Thoracic aorta (tissue), 2 donors: Measurements from ENCODE around the gene FTL. TPM values are rescaled to one million over a fixed set of nuclear protein-coding genes. Genes with fewer than 3 reads are reported as not detected.

Experiments
- ATAC-seq: fragments of 150-250 bp; one replicate; pipeline ENCODE4 v1.8.0; 2017; ENCODE audit warnings: low read depth; ENCODE audit not compliant: insufficient number of reproducible peaks, low FRiP score
- DNase-seq: peaks from one replicate; pipeline ENCODE4 v3.0.0-alpha.2; 2020; ENCODE audit warnings: low spot score
- H3K27ac ChIP-seq, 2 donors: fragments of 200-600 bp; sonication (generic); 1 replicate in 1 of 2; 2 replicates in 1 of 2; pipeline ENCODE4 v1.5.1; 2016; ENCODE audit warnings: mild to moderate bottlenecking in 2 of 2, moderate library complexity in 2 of 2
- H3K27me3 ChIP-seq: fragments of 200-600 bp; sonication (generic); replicated peaks from 2 replicates; pipeline ENCODE4 v1.6.0; 2016; ENCODE audit warnings: mild to moderate bottlenecking; ENCODE audit not compliant: insufficient read depth
- H3K36me3 ChIP-seq: fragments of 200-600 bp; sonication (generic); one replicate; pipeline ENCODE4 v1.5.1; 2016
- H3K4me1 ChIP-seq, 2 donors: fragments of 200-600 bp; sonication (generic); 1 replicate in 1 of 2; 2 replicates in 1 of 2; pipeline versions ENCODE4 v1.5.1 to v1.6.0; 2016; ENCODE audit warnings: low read depth in 2 of 2, mild to moderate bottlenecking in 1 of 2; ENCODE audit not compliant: control insufficient read depth in 1 of 2
- H3K4me3 ChIP-seq: fragments of 200-600 bp; sonication (generic); 2 replicates; pipeline ENCODE4 v1.5.1; 2016; ENCODE audit warnings: mild to moderate bottlenecking
- H3K9me3 ChIP-seq: fragments of 200-600 bp; sonication (generic); 2 replicates; pipeline ENCODE4 v1.5.1; 2016
- total RNA-seq, 2 donors: library from RNA; depleted of rRNA; stranded (reverse); fragments of >200 nt; gene quantifications; one replicate each; pipeline versions ENCODE4 v1.1.0 to v1.2.3, GENCODE V29; 2016
- TF ChIP-seq, protein P1 (sequence below): fragments of 200-600 bp; sonication (generic); IDR thresholded peaks from one replicate; pipeline ENCODE4 v1.5.1; 2019; ENCODE audit warnings: antibody characterized with exemption

The FTL gene
- total RNA-seq, 2 donors from 2014 or later = 3,403 to 7,108 TPM

DNA sequence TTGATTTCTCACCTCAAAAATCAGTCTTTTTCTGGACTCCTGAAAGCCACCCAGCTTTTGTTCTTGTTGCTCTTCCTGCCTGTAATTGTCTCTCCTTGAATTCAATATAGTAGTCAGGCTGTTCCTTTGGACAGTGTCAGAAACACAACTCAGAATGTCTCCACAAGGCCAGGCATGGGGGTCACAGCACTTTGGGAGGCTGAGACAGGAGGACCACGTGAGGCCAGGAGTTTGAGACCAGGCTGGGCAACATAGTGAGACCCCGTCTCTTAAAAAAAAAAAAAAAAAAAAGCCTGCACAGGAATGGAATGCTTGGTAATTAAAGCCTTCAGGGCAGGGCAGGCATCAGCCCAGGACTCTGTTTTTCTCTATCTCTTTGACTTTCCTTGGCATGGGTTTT lies 19.3 kb upstream of the FTL start:
- Histone ChIP-seq H3K4me3 (no peak overlapping the region), H3K27ac (no peak overlapping the region), H3K36me3 (no peaks in the 10 kb centered on the region), H3K27me3 (no peaks in the 10 kb centered on the region), H3K9me3 (peaks cover 4% of the 10 kb centered on the region), H3K4me1 (no peaks in the 10 kb centered on the region)
- ATAC-seq (no peak), DNase-seq (no peak)
- TF ChIP-seq, protein P1, sequence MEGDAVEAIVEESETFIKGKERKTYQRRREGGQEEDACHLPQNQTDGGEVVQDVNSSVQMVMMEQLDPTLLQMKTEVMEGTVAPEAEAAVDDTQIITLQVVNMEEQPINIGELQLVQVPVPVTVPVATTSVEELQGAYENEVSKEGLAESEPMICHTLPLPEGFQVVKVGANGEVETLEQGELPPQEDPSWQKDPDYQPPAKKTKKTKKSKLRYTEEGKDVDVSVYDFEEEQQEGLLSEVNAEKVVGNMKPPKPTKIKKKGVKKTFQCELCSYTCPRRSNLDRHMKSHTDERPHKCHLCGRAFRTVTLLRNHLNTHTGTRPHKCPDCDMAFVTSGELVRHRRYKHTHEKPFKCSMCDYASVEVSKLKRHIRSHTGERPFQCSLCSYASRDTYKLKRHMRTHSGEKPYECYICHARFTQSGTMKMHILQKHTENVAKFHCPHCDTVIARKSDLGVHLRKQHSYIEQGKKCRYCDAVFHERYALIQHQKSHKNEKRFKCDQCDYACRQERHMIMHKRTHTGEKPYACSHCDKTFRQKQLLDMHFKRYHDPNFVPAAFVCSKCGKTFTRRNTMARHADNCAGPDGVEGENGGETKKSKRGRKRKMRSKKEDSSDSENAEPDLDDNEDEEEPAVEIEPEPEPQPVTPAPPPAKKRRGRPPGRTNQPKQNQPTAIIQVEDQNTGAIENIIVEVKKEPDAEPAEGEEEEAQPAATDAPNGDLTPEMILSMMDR = no peak

DNA sequence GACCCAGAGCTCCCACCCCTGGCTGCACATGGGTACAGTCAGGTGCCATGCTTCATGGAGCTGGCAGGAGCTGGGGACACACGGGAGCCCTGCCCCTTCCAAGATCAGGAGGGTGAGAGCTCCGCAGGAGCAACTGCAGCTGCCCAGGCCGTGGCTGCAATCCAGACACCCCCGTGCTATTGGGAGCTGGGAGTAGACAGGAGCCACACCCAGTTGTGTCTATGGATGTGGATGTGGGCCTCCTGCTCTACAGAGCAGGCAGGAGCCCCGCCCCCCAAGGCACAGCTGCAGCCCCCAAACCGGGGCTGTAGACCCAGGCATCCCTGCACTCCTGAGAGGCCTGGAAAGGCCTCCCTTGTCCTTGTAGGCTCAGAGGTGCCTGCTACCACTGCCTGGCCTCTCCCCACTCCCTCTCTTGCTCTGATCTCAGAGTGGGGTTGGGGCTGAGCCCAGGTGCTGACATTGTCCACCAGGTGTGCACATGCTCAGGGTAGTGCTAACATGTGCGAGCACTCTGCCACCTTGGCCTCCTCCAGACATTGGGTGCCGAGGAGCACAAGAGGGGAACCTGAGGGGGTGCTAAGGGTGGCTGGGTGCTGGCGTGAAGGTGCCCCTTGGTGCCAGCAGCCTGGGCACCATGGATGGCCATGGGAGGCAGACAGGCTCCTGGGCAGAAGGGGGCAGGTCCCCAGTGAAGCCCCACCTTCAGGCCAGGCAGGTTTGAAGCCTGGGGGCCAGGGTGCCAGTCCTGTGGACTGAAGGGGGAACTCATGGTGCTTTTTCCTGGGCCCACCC lies 18.4 kb upstream of the FTL start:
- ATAC-seq = no peak
- no peaks in the 10 kb centered on the region for H3K36me3 ChIP-seq

DNA sequence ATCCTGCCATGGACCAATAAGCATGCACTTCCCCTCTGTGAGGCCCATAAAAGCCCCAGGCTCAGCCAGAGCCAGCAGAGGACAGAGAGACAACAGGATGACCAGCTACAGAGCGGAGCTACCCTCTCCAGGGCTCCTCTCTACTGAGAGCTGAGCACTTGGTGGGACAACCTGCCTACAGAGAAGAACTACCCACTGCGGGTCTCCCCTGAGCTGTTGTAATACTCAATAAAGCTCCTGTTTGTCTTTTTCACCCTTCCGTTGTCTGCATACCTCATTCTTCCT lies 17.9 kb upstream of the FTL start:
- Histone ChIP-seq H3K4me1 (no peaks in the 10 kb centered on the region), H3K27ac (no peak overlapping the region), H3K4me3 (no peak overlapping the region), H3K27me3 (no peaks in the 10 kb centered on the region), H3K9me3 (no peaks in the 10 kb centered on the region), H3K36me3 (no peaks in the 10 kb centered on the region)
- no peak for ATAC-seq
- TF ChIP-seq, protein P1 = no peak
- DNase-seq = no peak

More for the DNA sequence above, 18.4 kb upstream of the FTL start:
- TF ChIP-seq, protein P1 = no peak
- no peak overlapping the region for H3K4me3 ChIP-seq
- no peak for DNase-seq
- H3K27ac ChIP-seq = no peak overlapping the region
- H3K27me3 ChIP-seq = no peaks in the 10 kb centered on the region
- no peaks in the 10 kb centered on the region for H3K4me1 ChIP-seq
- H3K9me3 ChIP-seq = no peaks in the 10 kb centered on the region

DNA sequence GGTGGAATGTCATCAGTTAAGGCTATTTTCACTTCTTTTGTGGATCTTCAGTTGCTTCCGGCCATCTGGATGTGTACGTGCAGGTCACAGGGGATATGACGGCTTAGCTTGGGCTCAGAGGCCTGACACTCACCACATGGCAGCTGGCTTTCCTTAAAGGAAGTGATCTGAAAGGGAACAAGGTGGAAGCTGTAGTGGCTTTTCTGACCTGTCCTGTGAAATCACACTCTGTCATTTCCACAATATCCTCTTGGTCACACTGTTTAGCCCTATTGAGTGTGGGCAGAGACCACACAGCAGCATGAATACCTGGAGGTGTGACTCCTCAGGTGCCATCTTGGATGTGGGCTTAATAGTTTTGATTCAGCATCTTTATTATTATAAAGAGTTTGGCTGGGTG lies 14.9 kb upstream of the FTL start:
- TF ChIP-seq, protein P1 = no peak
- DNase-seq = no peak
- no peaks in the 10 kb centered on the region for H3K36me3 ChIP-seq
- H3K4me1 ChIP-seq = peaks cover under 1 to 7% of the 10 kb centered on the region in 2 donors
- H3K27me3 ChIP-seq = no peaks in the 10 kb centered on the region
- no peak overlapping the region for H3K4me3 ChIP-seq
- no peak overlapping the region for H3K27ac ChIP-seq
- H3K9me3 ChIP-seq = no peaks in the 10 kb centered on the region
- ATAC-seq = no peak

DNA sequence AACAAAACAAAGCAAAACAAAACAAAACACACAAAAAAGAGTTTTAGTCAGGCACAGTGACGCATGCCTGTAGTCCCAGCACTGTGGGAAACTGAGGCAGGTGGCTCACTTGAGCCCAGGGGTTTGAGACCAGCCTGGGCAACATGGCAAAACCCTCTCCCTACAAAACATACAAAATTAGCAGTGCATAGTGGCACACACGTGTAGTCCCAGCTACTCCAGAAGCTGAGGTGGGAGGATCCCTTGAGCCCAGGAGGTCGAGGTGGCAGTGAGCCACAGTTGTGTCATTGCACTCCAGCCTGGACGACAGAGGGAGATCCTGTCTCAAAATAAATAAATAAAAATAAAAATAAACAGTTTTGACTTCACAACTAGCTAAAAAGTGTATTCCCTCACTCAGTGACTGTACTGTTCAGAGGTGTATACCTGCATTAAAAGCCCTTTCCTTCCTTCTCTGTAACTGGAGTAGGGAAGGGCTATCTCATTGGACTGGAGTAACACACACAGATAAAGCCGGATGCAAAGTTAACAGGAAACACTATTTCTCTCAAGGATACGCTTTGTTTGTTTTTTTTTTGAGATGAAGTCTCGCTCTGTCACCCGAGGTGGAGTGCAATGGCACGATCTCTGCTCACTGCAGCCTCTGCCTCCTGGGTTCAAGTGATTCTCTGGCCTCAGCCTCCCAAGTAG lies 14.1 kb upstream of the FTL start:
- H3K4me1 ChIP-seq = peaks cover 8 to 15% of the 10 kb centered on the region in 2 donors
- ATAC-seq (no peak), DNase-seq (no peak)
- no peaks in the 10 kb centered on the region for H3K9me3 ChIP-seq
- H3K27me3 ChIP-seq = no peaks in the 10 kb centered on the region
- no peak overlapping the region for H3K27ac ChIP-seq
- TF ChIP-seq, protein P1 = no peak
- H3K4me3 ChIP-seq = no peak overlapping the region
- H3K36me3 ChIP-seq = no peaks in the 10 kb centered on the region
